OCI-LY1 (cell line): ENCODE measurements around the gene MRGPRX2.

Experiments used
- H2AFZ ChIP-seq: fragments of 200-600 bp; sonication (generic), shearing (Covaris generic); 2 replicates; pipeline ENCODE4 v1.6.0; 2014; ENCODE audit warnings: antibody characterized with exemption, mild to moderate bottlenecking, low read length
- H3F3A ChIP-seq: fragments of 200-600 bp; sonication (generic), shearing (Covaris generic); 2 replicates; pipeline ENCODE4 v1.6.0; 2014; ENCODE audit warnings: mild to moderate bottlenecking, antibody characterized with exemption, low read length, moderate library complexity; ENCODE audit not compliant: insufficient read depth
- H3K27ac ChIP-seq: fragments of 200-600 bp; sonication (generic); 2 replicates; pipeline ENCODE4 v1.5.1; 2014; ENCODE audit warnings: low read length, mixed run types, mild to moderate bottlenecking, low read depth; ENCODE audit not compliant: poor library complexity, severe bottlenecking
- H3K27me3 ChIP-seq: fragments of 200-600 bp; sonication (generic); 2 replicates; pipeline ENCODE4 v1.6.0; 2014; ENCODE audit warnings: antibody characterized with exemption, mild to moderate bottlenecking, low read length, moderate library complexity; ENCODE audit not compliant: insufficient read depth
- H3K36me3 ChIP-seq: fragments of 200-600 bp; sonication (generic); 2 replicates; pipeline ENCODE4 v1.6.1; 2014; ENCODE audit warnings: mild to moderate bottlenecking, antibody characterized with exemption, low read length, moderate library complexity, mixed read lengths; ENCODE audit not compliant: insufficient read depth
- H3K4me1 ChIP-seq: fragments of 200-600 bp; sonication (generic); 2 replicates; pipeline ENCODE4 v1.5.1; 2014; ENCODE audit warnings: mild to moderate bottlenecking, low read length, moderate library complexity; ENCODE audit not compliant: insufficient read depth, severe bottlenecking
- H3K4me2 ChIP-seq: fragments of 200-600 bp; sonication (generic), shearing (Covaris generic); 2 replicates; pipeline ENCODE4 v1.6.1; 2014; ENCODE audit warnings: low read length
- H3K4me3 ChIP-seq: fragments of 200-600 bp; sonication (generic); 2 replicates; pipeline ENCODE4 v1.5.1; 2014; ENCODE audit warnings: low read length, low read depth, mild to moderate bottlenecking, mixed read lengths; ENCODE audit not compliant: poor library complexity, severe bottlenecking
- H3K79me2 ChIP-seq: fragments of 200-600 bp; shearing (Covaris generic); 2 replicates; pipeline ENCODE4 v1.6.1; 2016; ENCODE audit warnings: mixed run types, low read length, mixed read lengths; ENCODE audit not compliant: insufficient read depth
- H3K9ac ChIP-seq: fragments of 200-600 bp; sonication (generic), shearing (Covaris generic); 2 replicates; pipeline ENCODE4 v1.6.1; 2014; ENCODE audit warnings: mild to moderate bottlenecking, low read length, mixed read lengths
- H3K9me2 ChIP-seq: fragments of 200-600 bp; sonication (generic), shearing (Covaris generic); 2 replicates; pipeline ENCODE4 v1.6.1; 2014; ENCODE audit warnings: low read depth, mild to moderate bottlenecking, low read length, mixed read lengths
- H3K9me3 ChIP-seq: fragments of 200-600 bp; shearing (Covaris generic); 2 replicates; pipeline ENCODE4 v1.6.1; 2014; ENCODE audit warnings: low read length, mixed read lengths
- H4K20me1 ChIP-seq: fragments of 200-600 bp; sonication (generic), shearing (Covaris generic); 2 replicates; pipeline ENCODE4 v1.6.0; 2016; ENCODE audit warnings: mild to moderate bottlenecking, low read length; ENCODE audit not compliant: insufficient read depth
- EZH2 ChIP-seq: fragments of 200-600 bp; sonication (generic), shearing (Covaris generic); IDR thresholded peaks from 2 replicates; pipeline ENCODE4 v1.8.0; 2017; ENCODE audit warnings: borderline replicate concordance, mixed run types, mild to moderate bottlenecking, antibody characterized with exemption, low read length, moderate library complexity, mixed read lengths
- TF ChIP-seq, protein P1 (sequence below): fragments of 200-600 bp; sonication (generic), shearing (Covaris generic); IDR thresholded peaks from 2 replicates; pipeline ENCODE4 v1.5.1; 2017; ENCODE audit warnings: mild to moderate bottlenecking, antibody characterized with exemption, low read length, moderate library complexity, mixed read lengths

MRGPRX2 gene

GRCh38 chr11:19072464-19072863, 11.9 kb upstream of the MRGPRX2 start:
- no peak overlapping the region for H3K27ac ChIP-seq
- no peaks in the 10 kb centered on the region for H3K36me3 ChIP-seq
- no peak overlapping the region for H2AFZ ChIP-seq
- H4K20me1 ChIP-seq, result no peaks in the 10 kb centered on the region
- H3K4me3 ChIP-seq, result no peak overlapping the region
- no peak overlapping the region for H3K4me2 ChIP-seq
- no peaks in the 10 kb centered on the region for H3K9me3 ChIP-seq
- H3K4me1 ChIP-seq, result no peaks in the 10 kb centered on the region
- TF ChIP-seq, protein P1, sequence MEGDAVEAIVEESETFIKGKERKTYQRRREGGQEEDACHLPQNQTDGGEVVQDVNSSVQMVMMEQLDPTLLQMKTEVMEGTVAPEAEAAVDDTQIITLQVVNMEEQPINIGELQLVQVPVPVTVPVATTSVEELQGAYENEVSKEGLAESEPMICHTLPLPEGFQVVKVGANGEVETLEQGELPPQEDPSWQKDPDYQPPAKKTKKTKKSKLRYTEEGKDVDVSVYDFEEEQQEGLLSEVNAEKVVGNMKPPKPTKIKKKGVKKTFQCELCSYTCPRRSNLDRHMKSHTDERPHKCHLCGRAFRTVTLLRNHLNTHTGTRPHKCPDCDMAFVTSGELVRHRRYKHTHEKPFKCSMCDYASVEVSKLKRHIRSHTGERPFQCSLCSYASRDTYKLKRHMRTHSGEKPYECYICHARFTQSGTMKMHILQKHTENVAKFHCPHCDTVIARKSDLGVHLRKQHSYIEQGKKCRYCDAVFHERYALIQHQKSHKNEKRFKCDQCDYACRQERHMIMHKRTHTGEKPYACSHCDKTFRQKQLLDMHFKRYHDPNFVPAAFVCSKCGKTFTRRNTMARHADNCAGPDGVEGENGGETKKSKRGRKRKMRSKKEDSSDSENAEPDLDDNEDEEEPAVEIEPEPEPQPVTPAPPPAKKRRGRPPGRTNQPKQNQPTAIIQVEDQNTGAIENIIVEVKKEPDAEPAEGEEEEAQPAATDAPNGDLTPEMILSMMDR, result no peak
- no peak for TF ChIP-seq EZH2
- no peak overlapping the region for H3K9ac ChIP-seq
- no peaks in the 10 kb centered on the region for H3F3A ChIP-seq
- H3K79me2 ChIP-seq, result no peaks in the 10 kb centered on the region
- H3K27me3 ChIP-seq, result peaks cover 3% of the 10 kb centered on the region; the same call in 1 of the 2 replicates
- H3K9me2 ChIP-seq, result no peaks in the 10 kb centered on the region

DNA sequence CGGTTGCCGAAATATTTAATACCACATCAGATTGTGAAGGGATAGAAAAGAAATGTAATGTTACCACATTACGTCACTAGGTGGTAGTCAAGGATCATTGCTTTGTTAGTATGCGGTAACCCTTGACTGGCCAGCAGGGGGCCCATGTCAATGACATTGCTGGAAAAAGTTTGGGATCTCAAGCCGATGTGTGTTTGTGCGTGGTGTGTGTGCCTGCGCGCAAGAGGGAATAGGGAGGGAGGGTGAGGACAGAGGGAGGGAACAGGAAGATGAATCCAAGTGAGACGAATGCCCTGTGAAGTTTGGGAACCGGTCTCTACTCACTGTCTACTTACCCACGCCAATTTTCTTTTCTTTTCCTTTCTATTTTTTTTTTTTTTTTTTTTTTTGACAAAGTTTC, 10.7 kb upstream of the MRGPRX2 start:
- H3K9me2 ChIP-seq, result no peaks in the 10 kb centered on the region
- TF ChIP-seq, protein P1, result peak; percentile 100
- no peak for TF ChIP-seq EZH2
- H3K4me2 ChIP-seq, result peak overlapping the region; percentile 47; the same call in 1 of the 2 replicates
- no peak overlapping the region for H3K27ac ChIP-seq
- H3K9ac ChIP-seq, result no peak overlapping the region
- no peaks in the 10 kb centered on the region for H4K20me1 ChIP-seq
- no peaks in the 10 kb centered on the region for H3K79me2 ChIP-seq
- H3K36me3 ChIP-seq, result no peaks in the 10 kb centered on the region
- H3K9me3 ChIP-seq, result no peaks in the 10 kb centered on the region
- no peaks in the 10 kb centered on the region for H3F3A ChIP-seq
- no peak overlapping the region; the same call in 1 of the 2 replicates for H2AFZ ChIP-seq
- H3K4me1 ChIP-seq, result no peaks in the 10 kb centered on the region
- H3K4me3 ChIP-seq, result peak overlapping the region; percentile 26
- H3K27me3 ChIP-seq, result peaks cover 3% of the 10 kb centered on the region; the same call in 1 of the 2 replicates

- TF ChIP-seq, protein P1, result no peak
- TF ChIP-seq EZH2, result no peak
- no peaks in the 10 kb centered on the region for H4K20me1 ChIP-seq
- no peaks in the 10 kb centered on the region for H3K27me3 ChIP-seq
- H3K4me2 ChIP-seq, result no peak overlapping the region
- H3K9me2 ChIP-seq, result no peaks in the 10 kb centered on the region
- no peaks in the 10 kb centered on the region for H3K4me1 ChIP-seq
- H3K36me3 ChIP-seq, result no peaks in the 10 kb centered on the region
- no peaks in the 10 kb centered on the region for H3F3A ChIP-seq
- H3K79me2 ChIP-seq, result no peaks in the 10 kb centered on the region
- no peak overlapping the region for H2AFZ ChIP-seq
- no peaks in the 10 kb centered on the region for H3K9me3 ChIP-seq
- no peak overlapping the region for H3K9ac ChIP-seq
- H3K27ac ChIP-seq, result no peak overlapping the region
- no peak overlapping the region for H3K4me3 ChIP-seq
These were observed 684 bp downstream of the MRGPRX2 start for GRCh38 chr11:19059833-19060232.
